K562 (cell line): ENCODE measurements around the gene NPB. TPM values are rescaled to one million over a fixed set of nuclear protein-coding genes. Genes with fewer than 3 reads are reported as not detected.
A peak's percentile ranks its signal among the peaks of the same experiment; 100 is the strongest.

Experiments used
- BACH1 ChIP-seq: fragments of 200-800 bp; sonication (Bioruptor generic); IDR thresholded peaks from 2 replicates; pipeline ENCODE4 v1.6.1; 2016; ENCODE audit warnings: missing genetic modification characterization, missing compliant biosample characterization
- CEBPG ChIP-seq, 3 experiments: fragments of 200-800 bp in 1 of 3; sonication (Bioruptor generic) in 1 of 3; sonication (generic) in 1 of 3; formaldehyde crosslinking in 1 of 3; IDR thresholded peaks in 2 of 3; conservative IDR thresholded peaks in 1 of 3; 2 replicates each; pipeline versions ENCODE4 v1.6.1 to v1.8.0; 2016 to 2022; ENCODE audit warnings: missing compliant biosample characterization in 2 of 3, missing genetic modification characterization in 2 of 3, mild to moderate bottlenecking in 1 of 3, missing genetic modification reagents in 1 of 3
- ETV5 ChIP-seq: sonication (generic); formaldehyde crosslinking; IDR thresholded peaks from 2 replicates; pipeline ENCODE4 v1.4.0; 2020; ENCODE audit warnings: low read depth, mild to moderate bottlenecking, missing genetic modification reagents
- GMEB1 ChIP-seq: fragments of 250-450 bp; sonication (Bioruptor Pico); IDR thresholded peaks from 2 replicates; pipeline ENCODE4 v1.4.0; 2020; ENCODE audit warnings: mild to moderate bottlenecking
- GTF2F1 ChIP-seq: IDR thresholded peaks from 2 replicates; pipeline ENCODE4 v1.6.1; 2011; ENCODE audit warnings: low read depth, low read length, improper control_type of control experiment
- MECOM ChIP-seq: fragments of 250-450 bp; sonication (Bioruptor Pico); IDR thresholded peaks from 2 replicates; pipeline ENCODE4 v1.8.0; 2022; ENCODE audit warnings: inconsistent platforms
- MITF ChIP-seq: IDR thresholded peaks from 2 replicates; pipeline ENCODE4 v1.6.1; 2014; ENCODE audit warnings: antibody characterized with exemption
- PHB ChIP-seq: fragments of 250-450 bp; sonication (Bioruptor Pico); IDR thresholded peaks from 2 replicates; pipeline ENCODE4 v1.5.0; 2021
- POLR2AphosphoS5 ChIP-seq: IDR thresholded peaks from 2 replicates; pipeline ENCODE4 v1.6.1; 2011; ENCODE audit warnings: mild to moderate bottlenecking, low read depth, low read length, moderate library complexity; ENCODE audit not compliant: control insufficient read depth, insufficient read depth
- PURB ChIP-seq: sonication (generic); formaldehyde crosslinking; IDR thresholded peaks from 2 replicates; pipeline ENCODE4 v1.9.0; 2021; ENCODE audit warnings: low read depth, mild to moderate bottlenecking, missing genetic modification reagents
- RBBP5 ChIP-seq: fragments of 200-600 bp; sonication (generic); IDR thresholded peaks from 2 replicates; pipeline ENCODE4 v1.6.1; 2012; ENCODE audit warnings: borderline replicate concordance, mild to moderate bottlenecking, low read length, control low read depth, inconsistent platforms; ENCODE audit not compliant: insufficient read depth, poor library complexity, severe bottlenecking
- RBM14 ChIP-seq: fragments of 200-400 bp; formaldehyde crosslinking; IDR thresholded peaks from 2 replicates; pipeline ENCODE4 v1.6.1; 2018; ENCODE audit warnings: low read depth, mild to moderate bottlenecking, low read length, moderate library complexity, borderline replicate concordance; ENCODE audit not compliant: insufficient read depth
- TRIM28 ChIP-seq: fragments of 450-650 bp; IDR thresholded peaks from 2 replicates; pipeline ENCODE4 v1.6.1; 2017
- YY1 ChIP-seq, 3 experiments: IDR thresholded peaks; 2 replicates each; pipeline ENCODE4 v1.6.1; 2011; ENCODE audit warnings: low read length in 2 of 3, mild to moderate bottlenecking in 2 of 3, moderate library complexity in 2 of 3, borderline replicate concordance in 1 of 3, control low read depth in 1 of 3, low read depth in 1 of 3; ENCODE audit not compliant: insufficient read depth in 3 of 3, insufficient replicate concordance in 2 of 3, control insufficient read depth in 1 of 3, insufficient read length in 1 of 3; ENCODE audit errors: extremely low read depth in 1 of 3
- ZNF165 ChIP-seq: fragments of 250-450 bp; sonication (Bioruptor Pico); IDR thresholded peaks from 2 replicates; pipeline ENCODE4 v1.4.0; 2020; ENCODE audit warnings: borderline replicate concordance
- ZNF224 ChIP-seq: sonication (generic); formaldehyde crosslinking; IDR thresholded peaks from 2 replicates; pipeline ENCODE4 v1.8.0; 2022; ENCODE audit warnings: mild to moderate bottlenecking, missing genetic modification reagents
- polyA plus RNA-seq, 8 experiments: library from polyadenylated mRNA; depleted of rRNA in 4 of 8; stranded (reverse) in 5 of 8; unstranded in 3 of 8; fragments of >200 nt; fragmentation: Nextera tagmentation in 2 of 8; fragmentation: Illumina TruSeq in 1 of 8; extraction: Ambion mirVana in 2 of 8; extraction: Trizol in 1 of 8; gene quantifications; 2 replicates each; pipeline versions ENCODE4 v1.2.1 to v1.2.3, GENCODE V29; 2011 to 2014; ENCODE audit warnings: inconsistent platforms in 1 of 8, missing spikeins in 1 of 8
- total RNA-seq, 7 experiments: library from RNA; depleted of rRNA in 6 of 7; stranded (reverse); fragments of >200 nt in 6 of 7; fragmentation: Illumina TruSeq in 2 of 7; extraction: Trizol in 2 of 7; gene quantifications; 2 replicates each; pipeline versions ENCODE4 v1.2.1 to v1.2.3, GENCODE V29; 2011 to 2021; ENCODE audit warnings: low replicate concordance in 1 of 7
- TF ChIP-seq, protein P1 (sequence below): fragments of 250-450 bp; sonication (Bioruptor Pico); IDR thresholded peaks from 2 replicates; pipeline ENCODE4 v1.9.0; 2021; ENCODE audit warnings: mild to moderate bottlenecking
- TF ChIP-seq, protein P2 (sequence below): fragments of 450-650 bp; conservative IDR thresholded peaks from 2 replicates; pipeline ENCODE4 v1.6.1; 2016; ENCODE audit warnings: missing genetic modification characterization, low read depth, mild to moderate bottlenecking, missing compliant biosample characterization, moderate library complexity
- TF ChIP-seq, protein P3 (sequence below): fragments of 450-650 bp; formaldehyde crosslinking; IDR thresholded peaks from 2 replicates; pipeline ENCODE4 v1.4.0; 2020; ENCODE audit warnings: mild to moderate bottlenecking, mixed read lengths

The NPB gene
- total and polyA plus RNA-seq, 9 of the 15 experiments (the other 6 are each of a cell fraction or from before 2014, with no cell fraction given) = 0.03 to 0.61 (median 0.14) TPM; not detected in 2

GRCh38 chr17:81917565-81918332 is 15.7 kb downstream of the NPB start, which contains the start of gene SIRT7 (continued):
- TF ChIP-seq MITF (no peak), RBBP5 (peak; percentile 95), ZNF224 (CRISPR knock-in tag) (no peak), POLR2AphosphoS5 (peak; percentile 58; the same call in 1 of the 2 replicates), TRIM28 (no peak), GTF2F1 (no peak), BACH1 (tag) (no peak), MECOM (no peak), PURB (no peak), ZNF165 (CRISPR knock-in tag) (no peak), ETV5 (CRISPR knock-in tag) (no peak), YY1 (IDR thresholded peaks at IDR 0.05; ENCODE audit: borderline replicate concordance in 1 of 3, control insufficient read depth in 1 of 3, extremely low read depth in 1 of 3, insufficient read depth in 3 of 3, insufficient read length in 1 of 3, insufficient replicate concordance in 2 of 3, low read depth in 1 of 3, low read length in 2 of 3) (peak; percentile 12 to 81 (median 72)), GMEB1 (no peak), RBM14 (no peak), CEBPG (CRISPR knock-in tag; IDR thresholded peaks at IDR 0.05) (no peak), CEBPG (tag; conservative IDR thresholded peaks at IDR 0.05 in 1 of 2, IDR thresholded peaks at IDR 0.05 in 1 of 2) (no peak), PHB (CRISPR knock-in tag) (no peak)
- TF ChIP-seq, protein P1, sequence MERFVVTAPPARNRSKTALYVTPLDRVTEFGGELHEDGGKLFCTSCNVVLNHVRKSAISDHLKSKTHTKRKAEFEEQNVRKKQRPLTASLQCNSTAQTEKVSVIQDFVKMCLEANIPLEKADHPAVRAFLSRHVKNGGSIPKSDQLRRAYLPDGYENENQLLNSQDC (CRISPR knock-in tag) = no peak
- TF ChIP-seq, protein P2, sequence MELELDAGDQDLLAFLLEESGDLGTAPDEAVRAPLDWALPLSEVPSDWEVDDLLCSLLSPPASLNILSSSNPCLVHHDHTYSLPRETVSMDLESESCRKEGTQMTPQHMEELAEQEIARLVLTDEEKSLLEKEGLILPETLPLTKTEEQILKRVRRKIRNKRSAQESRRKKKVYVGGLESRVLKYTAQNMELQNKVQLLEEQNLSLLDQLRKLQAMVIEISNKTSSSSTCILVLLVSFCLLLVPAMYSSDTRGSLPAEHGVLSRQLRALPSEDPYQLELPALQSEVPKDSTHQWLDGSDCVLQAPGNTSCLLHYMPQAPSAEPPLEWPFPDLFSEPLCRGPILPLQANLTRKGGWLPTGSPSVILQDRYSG (tag) = no peak
- TF ChIP-seq, protein P3, sequence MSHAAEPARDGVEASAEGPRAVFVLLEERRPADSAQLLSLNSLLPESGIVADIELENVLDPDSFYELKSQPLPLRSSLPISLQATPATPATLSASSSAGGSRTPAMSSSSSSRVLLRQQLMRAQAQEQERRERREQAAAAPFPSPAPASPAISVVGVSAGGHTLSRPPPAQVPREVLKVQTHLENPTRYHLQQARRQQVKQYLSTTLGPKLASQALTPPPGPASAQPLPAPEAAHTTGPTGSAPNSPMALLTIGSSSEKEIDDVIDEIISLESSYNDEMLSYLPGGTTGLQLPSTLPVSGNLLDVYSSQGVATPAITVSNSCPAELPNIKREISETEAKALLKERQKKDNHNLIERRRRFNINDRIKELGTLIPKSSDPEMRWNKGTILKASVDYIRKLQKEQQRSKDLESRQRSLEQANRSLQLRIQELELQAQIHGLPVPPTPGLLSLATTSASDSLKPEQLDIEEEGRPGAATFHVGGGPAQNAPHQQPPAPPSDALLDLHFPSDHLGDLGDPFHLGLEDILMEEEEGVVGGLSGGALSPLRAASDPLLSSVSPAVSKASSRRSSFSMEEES (CRISPR knock-in tag) = no peak
